CD14-positive monocyte (primary cell): ENCODE results near the gene MCMBP. TPM values are rescaled to one million over a fixed set of nuclear protein-coding genes. Genes with fewer than 3 reads are reported as not detected.

Source experiments
- DNase-seq, 3 donors: peaks; one replicate each; pipeline ENCODE4 v3.0.0-alpha.2; 2011 to 2022
- H2AFZ ChIP-seq: 2 replicates; pipeline ENCODE4 v1.6.0; 2012; ENCODE audit warnings: mild to moderate bottlenecking, low read depth, low read length, inconsistent platforms; ENCODE audit not compliant: insufficient read depth, poor library complexity, severe bottlenecking
- H3K27ac ChIP-seq, 2 donors: 1 replicate in 1 of 2; 2 replicates in 1 of 2; pipeline ENCODE4 v1.5.1; 2012 to 2013; ENCODE audit warnings: low read length in 2 of 2, control low read depth in 1 of 2, inconsistent platforms in 1 of 2, low read depth in 1 of 2, mild to moderate bottlenecking in 1 of 2
- H3K27me3 ChIP-seq, 2 donors: one replicate each; pipeline versions ENCODE4 v1.6.0 to v1.6.1; 2011 to 2013; ENCODE audit warnings: low read length in 2 of 2; ENCODE audit not compliant: control insufficient read depth in 2 of 2, insufficient read depth in 2 of 2
- H3K36me3 ChIP-seq, 2 donors: replicated peaks in 1 of 2; 1 replicate in 1 of 2; 2 replicates in 1 of 2; pipeline versions ENCODE4 v1.5.1 to v1.6.1; 2012 to 2013; ENCODE audit warnings: low read length in 2 of 2, control low read depth in 1 of 2, inconsistent platforms in 1 of 2, mild to moderate bottlenecking in 1 of 2; ENCODE audit not compliant: insufficient read depth in 2 of 2, control insufficient read depth in 1 of 2
- H3K4me1 ChIP-seq, 2 donors: 1 replicate in 1 of 2; 2 replicates in 1 of 2; pipeline versions ENCODE4 v1.5.1 to v1.6.1; 2012 to 2013; ENCODE audit warnings: low read length in 2 of 2, control low read depth in 1 of 2, inconsistent platforms in 1 of 2, mild to moderate bottlenecking in 1 of 2, moderate library complexity in 1 of 2; ENCODE audit not compliant: insufficient read depth in 2 of 2, control insufficient read depth in 1 of 2
- H3K4me2 ChIP-seq: replicated peaks from 2 replicates; pipeline ENCODE3; 2012; ENCODE audit warnings: low read length, moderate library complexity, mild to moderate bottlenecking; ENCODE audit not compliant: poor library complexity, severe bottlenecking; ENCODE audit errors: extremely low read depth
- H3K4me3 ChIP-seq, 3 experiments: fragments of 200-600 bp in 1 of 3; sonication (generic) in 1 of 3; replicated peaks in 1 of 3; 1 replicate in 2 of 3; 2 replicates in 1 of 3; pipeline ENCODE4 v1.5.1; 2011 to 2013; ENCODE audit warnings: low read length in 3 of 3, mild to moderate bottlenecking in 3 of 3, control low read depth in 2 of 3, low read depth in 2 of 3, inconsistent platforms in 1 of 3, moderate library complexity in 1 of 3
- H3K79me2 ChIP-seq: 2 replicates; pipeline ENCODE4 v1.6.0; 2012; ENCODE audit warnings: mild to moderate bottlenecking, control low read depth, inconsistent platforms, low read length, moderate library complexity; ENCODE audit not compliant: insufficient read depth
- H3K9ac ChIP-seq: 2 replicates; pipeline ENCODE4 v1.6.0; 2017; ENCODE audit warnings: low read length, mild to moderate bottlenecking; ENCODE audit not compliant: insufficient read depth, poor library complexity, severe bottlenecking
- H3K9me3 ChIP-seq, 2 donors: replicated peaks in 1 of 2; 1 replicate in 1 of 2; 2 replicates in 1 of 2; pipeline versions ENCODE4 v1.5.1 to v1.6.1; 2012 to 2013; ENCODE audit warnings: low read length in 2 of 2, control low read depth in 1 of 2; ENCODE audit not compliant: control insufficient read depth in 1 of 2, insufficient read depth in 1 of 2
- H4K20me1 ChIP-seq: 2 replicates; pipeline ENCODE4 v1.6.0; 2012; ENCODE audit warnings: mild to moderate bottlenecking, low read length, control low read depth, moderate library complexity; ENCODE audit not compliant: insufficient read depth
- H3K27ac Mint-ChIP-seq, 7 donors: one replicate each; pipeline ENCODE4 v1.8.0; 2020; ENCODE audit warnings: mild to moderate bottlenecking in 7 of 7, mixed read lengths in 7 of 7, moderate library complexity in 6 of 7, inconsistent platforms in 2 of 7
- H3K27me3 Mint-ChIP-seq, 3 donors: one replicate each; pipeline ENCODE4 v1.8.0; 2021 to 2022; ENCODE audit warnings: low read depth in 3 of 3, mild to moderate bottlenecking in 3 of 3, mixed read lengths in 3 of 3, moderate library complexity in 3 of 3, inconsistent platforms in 1 of 3
- H3K36me3 Mint-ChIP-seq, 2 donors: one replicate each; pipeline ENCODE4 v1.8.0; 2020; ENCODE audit warnings: mixed read lengths in 2 of 2, inconsistent platforms in 1 of 2, mild to moderate bottlenecking in 1 of 2
- H3K4me1 Mint-ChIP-seq: one replicate; pipeline ENCODE4 v1.8.0; 2020; ENCODE audit warnings: mild to moderate bottlenecking, mixed read lengths
- H3K4me3 Mint-ChIP-seq, 2 donors: one replicate each; pipeline ENCODE4 v1.8.0; 2020; ENCODE audit warnings: mild to moderate bottlenecking in 2 of 2, mixed read lengths in 2 of 2, moderate library complexity in 1 of 2
- H3K9me3 Mint-ChIP-seq, 7 donors: one replicate each; pipeline ENCODE4 v1.8.0; 2020 to 2022; ENCODE audit warnings: mixed read lengths in 7 of 7, mild to moderate bottlenecking in 6 of 7, moderate library complexity in 6 of 7, inconsistent platforms in 2 of 7
- CTCF ChIP-seq: fragments of 200-600 bp; IDR thresholded peaks from one replicate; pipeline ENCODE4 v1.8.0; 2022; ENCODE audit warnings: antibody characterized with exemption, mild to moderate bottlenecking
- WGBS: methylation state at CpG from one replicate; pipeline ENCODE4 v1.1.5; 2013; ENCODE audit warnings: missing lambda C conversion rate; ENCODE audit not compliant: insufficient coverage; 5-methylcytosine and 5-hydroxymethylcytosine counted together
- intact Hi-C, 2 donors: fragments of 100-400 bp; cut with micrococcal nuclease; formaldehyde crosslinking; loops; one replicate each; pipeline versions ENCODE4 v1.15.0 to v1.15.1; 2023
- polyA plus RNA-seq, 3 donors: library from polyadenylated mRNA; depleted of rRNA in 1 of 3; unstranded in 2 of 3; stranded (reverse) in 1 of 3; fragments of 300-500 nt in 2 of 3; fragments of >200 nt in 1 of 3; fragmentation: Illumina TruSeq in 2 of 3; gene quantifications; 1 replicate in 2 of 3; 2 replicates in 1 of 3; pipeline ENCODE4 v1.2.3, GENCODE V29; 2012 to 2021

MCMBP gene
- polyA plus RNA-seq, 3 donors, result 40.3 to 96.7 (median 75.3) TPM

GRCh38 chr10:119781498-119781897 lies 91.1 kb downstream of the MCMBP start:
- H3K9me3 Mint-ChIP-seq, result peaks cover 0 to 2% (median 0%) of the 10 kb centered on the region in 7 donors
- no peak overlapping the region for H3K4me3 ChIP-seq
- peaks cover 25 to 34% of the 10 kb centered on the region in 2 donors for H3K4me1 ChIP-seq
- no peaks in the 10 kb centered on the region for H4K20me1 ChIP-seq
- no peak for DNase-seq
- no peak overlapping the region for H3K9ac ChIP-seq
- peaks cover 31% of the 10 kb centered on the region for H3K4me1 Mint-ChIP-seq
- no peaks in the 10 kb centered on the region for H3K79me2 ChIP-seq
- no peak overlapping the region for H3K4me3 Mint-ChIP-seq
- H2AFZ ChIP-seq, result no peak overlapping the region
- H3K4me2 ChIP-seq, result no peak overlapping the region
- no peak overlapping the region for H3K27ac Mint-ChIP-seq
- no peaks in the 10 kb centered on the region for H3K36me3 ChIP-seq
- H3K27me3 Mint-ChIP-seq, result peaks cover 0 to 3% (median 0%) of the 10 kb centered on the region in 3 donors
- intact Hi-C loops, result no loop called here
- no peaks in the 10 kb centered on the region for H3K27me3 ChIP-seq
- WGBS, result 100% methylated on average over 1 of the region's 2 CpGs
- H3K27ac ChIP-seq, result no peak overlapping the region
- H3K36me3 Mint-ChIP-seq, result peaks cover 0 to 7% of the 10 kb centered on the region in 2 donors
- no peaks in the 10 kb centered on the region for H3K9me3 ChIP-seq
- no peak for TF ChIP-seq CTCF

- Histone ChIP-seq H3K4me1 (peaks cover 23 to 29% of the 10 kb centered on the region in 2 donors), H3K27ac (no peak overlapping the region), H2AFZ (no peak overlapping the region), H3K9me3 (no peaks in the 10 kb centered on the region), H4K20me1 (no peaks in the 10 kb centered on the region), H3K4me3 (no peak overlapping the region), H3K36me3 (no peaks in the 10 kb centered on the region), H3K27me3 (no peaks in the 10 kb centered on the region), H3K4me2 (no peak overlapping the region), H3K9ac (no peak overlapping the region), H3K79me2 (no peaks in the 10 kb centered on the region)
- Mint-ChIP-seq H3K27ac (no peak overlapping the region), H3K27me3 (peaks cover 0 to 3% (median 0%) of the 10 kb centered on the region in 3 donors), H3K4me1 (peaks cover 26% of the 10 kb centered on the region), H3K4me3 (no peak overlapping the region), H3K9me3 (peaks cover 0 to 2% (median 0%) of the 10 kb centered on the region in 7 donors), H3K36me3 (peaks cover 0 to 7% of the 10 kb centered on the region in 2 donors)
- intact Hi-C loops, result no loop called here
- 100% methylated on average over 2 of the region's 5 CpGs for WGBS
- no peak for DNase-seq
- TF ChIP-seq CTCF, result no peak
Observed at GRCh38 chr10:119780879-119781480, 91.7 kb downstream of the MCMBP start.

Other genes with a start within 250 kb of the MCMBP start
- gene BAG3, start 221.5 kb downstream of the MCMBP start, polyA plus RNA-seq, result 10 to 100 TPM in 1 of 3 donors, 1 to 10 TPM in 2; 1.0 to 10.2 (median 2.8) TPM
- 1 to 10 TPM; 5.1 to 6.9 (median 5.4) TPM for gene INPP5F, start 146.8 kb downstream of the MCMBP start, polyA plus RNA-seq
- gene SEC23IP, start 19.9 kb upstream of the MCMBP start, polyA plus RNA-seq, result 10 to 100 TPM; 11.5 to 43.8 (median 42.0) TPM